Smooth muscle cell (in vitro differentiated cells): ENCODE measurements around the gene RSPO3. TPM values are rescaled to one million over a fixed set of nuclear protein-coding genes. Genes with fewer than 3 reads are reported as not detected.
"Not testable (repeated sequence)": the region's sequence is repeated elsewhere in the genome, so short reads cannot be mapped to it uniquely, and the experiment has no call there.

Source experiments
- DNase-seq: peaks from one replicate; lab custom pipeline; 2025; ENCODE audit not compliant: unreplicated experiment; lab: John Stamatoyannopoulos, UW
- H2AFZ ChIP-seq: fragments of 200-600 bp; sonication (generic); 2 replicates; pipeline ENCODE4 v1.6.0; 2016; ENCODE audit warnings: antibody characterized with exemption, low read depth, mild to moderate bottlenecking
- H3F3A ChIP-seq: fragments of 200-600 bp; sonication (generic); 2 replicates; pipeline ENCODE4 v1.6.0; 2017; ENCODE audit warnings: antibody characterized with exemption, low read depth
- H3K27ac ChIP-seq: fragments of 200-600 bp; sonication (generic); 2 replicates; pipeline ENCODE4 v1.5.1; 2016; ENCODE audit warnings: low read depth, mild to moderate bottlenecking
- H3K27me3 ChIP-seq: fragments of 200-600 bp; sonication (generic); 2 replicates; pipeline ENCODE4 v1.6.1; 2016; ENCODE audit warnings: low read depth, mild to moderate bottlenecking
- H3K36me3 ChIP-seq: fragments of 200-600 bp; sonication (generic); 2 replicates; pipeline ENCODE4 v1.5.1; 2016; ENCODE audit warnings: low read depth
- H3K4me1 ChIP-seq: fragments of 200-600 bp; sonication (generic); 2 replicates; pipeline ENCODE4 v1.5.1; 2016; ENCODE audit warnings: low read depth
- H3K4me2 ChIP-seq: fragments of 200-600 bp; sonication (generic); 2 replicates; pipeline ENCODE4 v1.6.0; 2016; ENCODE audit warnings: mild to moderate bottlenecking
- H3K4me3 ChIP-seq: fragments of 200-600 bp; sonication (generic); 2 replicates; pipeline ENCODE4 v1.5.1; 2016; ENCODE audit warnings: mild to moderate bottlenecking
- H3K79me2 ChIP-seq: fragments of 200-600 bp; sonication (generic); 2 replicates; pipeline ENCODE4 v1.6.0; 2016; ENCODE audit warnings: low read depth, mild to moderate bottlenecking
- H3K9ac ChIP-seq: fragments of 200-600 bp; sonication (generic); 2 replicates; pipeline ENCODE4 v1.6.0; 2016; ENCODE audit warnings: low read depth
- H3K9me3 ChIP-seq: fragments of 200-600 bp; sonication (generic); replicated peaks from 2 replicates; pipeline ENCODE4 v1.5.1; 2016; ENCODE audit warnings: low read depth
- H4K20me1 ChIP-seq: fragments of 200-600 bp; sonication (generic); 2 replicates; pipeline ENCODE4 v1.6.0; 2016; ENCODE audit warnings: low read depth
- WGBS: methylation state at CpG from one replicate; pipeline ENCODE4 v1.1.7; 2016; ENCODE audit warnings: low lambda C conversion rate; 5-methylcytosine and 5-hydroxymethylcytosine counted together
- polyA plus RNA-seq: library from polyadenylated mRNA; unstranded; fragments of >200 nt; fragmentation: Nextera tagmentation; extraction: Ambion mirVana; gene quantifications from 2 replicates; pipeline ENCODE4 v1.2.1, GENCODE V29; 2016
- total RNA-seq: library from RNA; depleted of rRNA; stranded (reverse); fragments of >200 nt; gene quantifications from 2 replicates; pipeline ENCODE4 v1.2.3, GENCODE V29; 2014
- TF ChIP-seq, protein P1 (sequence below): fragments of 200-600 bp; sonication (generic); IDR thresholded peaks from 2 replicates; pipeline ENCODE4 v1.5.1; 2017; ENCODE audit warnings: borderline replicate concordance, mild to moderate bottlenecking, antibody characterized with exemption; ENCODE audit not compliant: insufficient read depth, poor library complexity, severe bottlenecking

RSPO3 gene
- total and polyA plus RNA-seq, 2 experiments from 2014 or later: 28.8 to 70.1 TPM

- 86% methylated on average over 4 of the region's 4 CpGs for WGBS
- Histone ChIP-seq H3K4me3 (no peak overlapping the region), H3K4me1 (no peaks in the 10 kb centered on the region), H3K9ac (no peak overlapping the region), H3K27ac (no peak overlapping the region), H3K27me3 (peaks cover 6% of the 10 kb centered on the region), H4K20me1 (no peaks in the 10 kb centered on the region), H2AFZ (no peak overlapping the region), H3K4me2 (no peak overlapping the region), H3K79me2 (no peaks in the 10 kb centered on the region), H3F3A (no peaks in the 10 kb centered on the region), H3K9me3 (no peaks in the 10 kb centered on the region), H3K36me3 (no peaks in the 10 kb centered on the region)
- no peak for DNase-seq
- TF ChIP-seq, protein P1, sequence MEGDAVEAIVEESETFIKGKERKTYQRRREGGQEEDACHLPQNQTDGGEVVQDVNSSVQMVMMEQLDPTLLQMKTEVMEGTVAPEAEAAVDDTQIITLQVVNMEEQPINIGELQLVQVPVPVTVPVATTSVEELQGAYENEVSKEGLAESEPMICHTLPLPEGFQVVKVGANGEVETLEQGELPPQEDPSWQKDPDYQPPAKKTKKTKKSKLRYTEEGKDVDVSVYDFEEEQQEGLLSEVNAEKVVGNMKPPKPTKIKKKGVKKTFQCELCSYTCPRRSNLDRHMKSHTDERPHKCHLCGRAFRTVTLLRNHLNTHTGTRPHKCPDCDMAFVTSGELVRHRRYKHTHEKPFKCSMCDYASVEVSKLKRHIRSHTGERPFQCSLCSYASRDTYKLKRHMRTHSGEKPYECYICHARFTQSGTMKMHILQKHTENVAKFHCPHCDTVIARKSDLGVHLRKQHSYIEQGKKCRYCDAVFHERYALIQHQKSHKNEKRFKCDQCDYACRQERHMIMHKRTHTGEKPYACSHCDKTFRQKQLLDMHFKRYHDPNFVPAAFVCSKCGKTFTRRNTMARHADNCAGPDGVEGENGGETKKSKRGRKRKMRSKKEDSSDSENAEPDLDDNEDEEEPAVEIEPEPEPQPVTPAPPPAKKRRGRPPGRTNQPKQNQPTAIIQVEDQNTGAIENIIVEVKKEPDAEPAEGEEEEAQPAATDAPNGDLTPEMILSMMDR: no peak
These were observed 102.7 kb downstream of the RSPO3 start for GRCh38 chr6:127221201-127221600.

DNA sequence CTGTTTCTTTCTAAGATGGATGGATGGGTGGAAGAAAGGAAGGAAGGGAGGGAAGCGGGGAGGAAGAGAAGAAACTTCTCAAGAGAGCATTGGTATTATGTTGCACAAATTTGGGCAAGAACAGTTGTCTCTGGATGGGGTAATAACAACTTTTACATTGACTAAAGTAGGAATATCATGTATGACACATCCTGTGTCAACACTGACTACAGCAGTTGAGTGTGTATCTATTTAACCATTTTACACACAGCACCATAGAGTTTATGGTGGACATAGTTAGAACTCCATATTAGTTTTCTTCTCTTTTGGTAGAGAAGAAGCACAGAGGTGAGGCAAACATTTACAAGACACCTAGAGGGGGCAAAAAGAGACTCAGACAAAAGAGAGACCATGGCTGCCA lies 103.9 kb downstream of the RSPO3 start:
- Histone ChIP-seq H2AFZ (no peak overlapping the region), H4K20me1 (no peaks in the 10 kb centered on the region), H3K9me3 (no peaks in the 10 kb centered on the region), H3K27ac (no peak overlapping the region), H3K79me2 (no peaks in the 10 kb centered on the region), H3K36me3 (no peaks in the 10 kb centered on the region), H3K4me2 (no peak overlapping the region), H3K4me1 (no peaks in the 10 kb centered on the region), H3K4me3 (no peak overlapping the region), H3K9ac (no peak overlapping the region), H3K27me3 (no peaks in the 10 kb centered on the region), H3F3A (no peaks in the 10 kb centered on the region)
- TF ChIP-seq, protein P1: no peak
- 21% methylated on average over 1 of the region's 1 CpG for WGBS
- no peak for DNase-seq

DNA sequence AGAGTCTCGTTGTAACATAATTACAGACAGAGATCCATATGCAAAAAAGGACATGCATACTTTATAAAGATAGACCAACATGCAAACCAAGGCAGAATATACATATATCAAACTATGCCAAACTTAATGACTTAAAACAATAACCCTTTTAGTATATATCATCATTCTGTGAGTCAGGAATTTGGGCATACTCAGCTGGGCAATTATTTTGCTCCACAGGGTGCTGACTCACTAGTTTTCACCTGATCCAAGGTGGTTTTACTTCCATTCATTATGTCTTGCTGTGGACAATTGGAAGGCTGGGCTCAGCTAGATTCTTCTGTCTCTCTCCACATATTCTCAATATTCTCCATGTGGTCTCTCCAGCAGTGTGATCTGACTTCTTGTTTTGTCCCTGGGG lies 107.0 kb downstream of the RSPO3 start:
- Histone ChIP-seq H4K20me1 (no peaks in the 10 kb centered on the region), H3K9me3 (no peaks in the 10 kb centered on the region), H3K4me3 (no peak overlapping the region), H3K4me2 (no peak overlapping the region), H3K4me1 (no peaks in the 10 kb centered on the region), H3K79me2 (no peaks in the 10 kb centered on the region), H2AFZ (no peak overlapping the region), H3K27me3 (no peaks in the 10 kb centered on the region), H3K27ac (no peak overlapping the region), H3K36me3 (no peaks in the 10 kb centered on the region), H3K9ac (no peak overlapping the region), H3F3A (no peaks in the 10 kb centered on the region)
- 58% methylated on average over 1 of the region's 1 CpG for WGBS
- TF ChIP-seq, protein P1: no peak
- no peak for DNase-seq

DNA sequence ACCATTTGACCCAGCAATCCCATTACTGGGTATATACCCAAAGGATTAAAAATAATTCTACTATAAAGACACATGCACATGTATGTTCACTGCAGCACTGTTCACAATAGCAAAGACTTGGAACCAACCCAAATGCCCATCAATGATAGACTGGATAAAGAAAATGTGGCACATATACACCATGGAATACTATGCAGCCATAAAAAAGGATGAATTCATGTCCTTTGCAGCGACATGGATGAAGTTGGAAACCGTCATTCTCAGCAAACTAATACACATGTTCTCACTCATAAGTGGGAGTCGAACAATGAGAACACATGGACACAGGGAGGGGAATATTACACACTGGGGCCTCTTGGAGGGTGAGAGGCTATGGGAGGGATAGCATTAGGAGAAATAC lies 115.3 kb downstream of the RSPO3 start:
- not testable (repeated sequence) for H2AFZ ChIP-seq, H3K9me3 ChIP-seq, H3K27me3 ChIP-seq, H3K79me2 ChIP-seq, H3K36me3 ChIP-seq, H3F3A ChIP-seq, H3K4me2 ChIP-seq, H3K4me3 ChIP-seq, H3K4me1 ChIP-seq, H3K9ac ChIP-seq, H4K20me1 ChIP-seq, DNase-seq, H3K27ac ChIP-seq
- WGBS: 75% methylated on average over 3 of the region's 3 CpGs
